HG02870 (cell line): ENCODE data around the gene FAF2.
A peak's percentile ranks its signal among the peaks of the same experiment; 100 is the strongest.

ENCODE experiments used
- ATAC-seq: cut with Tn5 transposase; IDR thresholded peaks from one replicate; pipeline ENCODE4 v1.9.1; 2021; ENCODE audit warnings: mild to moderate bottlenecking, moderate library complexity; ENCODE audit not compliant: unreplicated experiment

FAF2 gene

GRCh38 chr5:176529741-176530141 is 81.6 kb downstream of the FAF2 start:
- no peak for ATAC-seq

- ATAC-seq = no peak
These were observed 82.3 kb downstream of the FAF2 start for GRCh38 chr5:176530393-176530982.

- no peak for ATAC-seq
These were observed 83.1 kb downstream of the FAF2 start for GRCh38 chr5:176530983-176531901.

GRCh38 chr5:176531902-176532493 is 83.8 kb downstream of the FAF2 start:
- no peak for ATAC-seq

GRCh38 chr5:176532795-176533194 is 84.6 kb downstream of the FAF2 start:
- no peak for ATAC-seq

- ATAC-seq = no peak
These were observed 85.2 kb downstream of the FAF2 start for GRCh38 chr5:176533390-176533789.

GRCh38 chr5:176533894-176534611 is 85.9 kb downstream of the FAF2 start:
- no peak for ATAC-seq

GRCh38 chr5:176534640-176535039 is 86.5 kb downstream of the FAF2 start:
- ATAC-seq = no peak

- no peak for ATAC-seq
These were observed 87.0 kb downstream of the FAF2 start for GRCh38 chr5:176535101-176535663.

- ATAC-seq = no peak
These were observed 87.5 kb downstream of the FAF2 start for GRCh38 chr5:176535664-176536131.

GRCh38 chr5:176536132-176536901 is 88.1 kb downstream of the FAF2 start:
- ATAC-seq = no peak

GRCh38 chr5:176536902-176537553 is 88.8 kb downstream of the FAF2 start, which contains the start of gene RNF44:
RNF44 (minus strand) TSS chr5:176537402; CDS start chr5:176532472, 4,930 bp downstream.
- peak; percentile 57 for ATAC-seq

GRCh38 chr5:176537554-176538229 is 89.5 kb downstream of the FAF2 start:
- peak; percentile 69 for ATAC-seq

- no peak for ATAC-seq
These were observed 90.2 kb downstream of the FAF2 start for GRCh38 chr5:176538230-176538988.

- ATAC-seq = no peak
These were observed 90.8 kb downstream of the FAF2 start for GRCh38 chr5:176538989-176539384.

- ATAC-seq = no peak
These were observed 92.3 kb downstream of the FAF2 start for GRCh38 chr5:176540476-176540899.

- ATAC-seq = no peak
These were observed 92.8 kb downstream of the FAF2 start for GRCh38 chr5:176540956-176541337.
